ENCODE results near the gene ASPDH. TPM values are rescaled to one million over a fixed set of nuclear protein-coding genes. Genes with fewer than 3 reads are reported as not detected.
"Not testable (repeated sequence)": the region's sequence is repeated elsewhere in the genome, so short reads cannot be mapped to it uniquely, and the experiment has no call there.

ASPDH gene
- total RNA-seq, 4 donors from 2014 or later, result not detected

DNA sequence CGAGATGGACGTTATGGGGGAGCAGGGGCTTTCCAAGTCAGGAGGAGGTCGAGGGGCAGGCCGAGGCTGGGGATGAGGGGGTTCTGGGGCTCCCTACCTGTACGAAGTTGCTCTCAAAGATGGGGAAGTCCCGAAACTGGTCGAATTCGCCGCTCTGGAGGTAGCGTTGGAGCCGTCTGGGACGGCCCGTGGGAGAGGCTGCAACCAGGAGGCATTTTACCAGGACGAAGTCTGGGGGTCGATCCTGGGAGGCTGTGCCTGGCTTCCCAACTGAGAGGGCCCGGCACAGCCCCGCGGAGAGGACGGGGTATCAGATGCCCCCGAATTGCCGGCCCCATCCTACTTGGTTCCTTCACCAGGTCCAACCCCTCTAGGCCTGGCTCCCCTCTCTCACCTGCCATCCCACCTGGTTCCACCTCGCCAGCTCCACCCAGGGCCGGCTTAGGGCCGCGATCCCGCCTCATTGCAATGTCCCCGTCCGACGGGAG, 37.9 kb downstream of the ASPDH start:
- no peak for ATAC-seq
- Histone ChIP-seq H3K27ac (peak overlapping the region in 3 of 4 donors; percentile 70 to 78 (median 76)), H3K27me3 (no peaks in the 10 kb centered on the region), H3K9me3 (no peaks in the 10 kb centered on the region), H3K4me1 (peaks cover 0 to 27% (median 13%) of the 10 kb centered on the region in 3 donors), H3K4me3 (peak overlapping the region; percentile 46 to 86), H3K36me3 (peaks cover 0 to 28% of the 10 kb centered on the region in 2 donors)
- 54 to 85% methylated on average over 5 to 16 of the region's 29 CpGs for WGBS, 2 donors (ENCODE audit: low coverage in 1 of 2)
- TF ChIP-seq, protein P1, sequence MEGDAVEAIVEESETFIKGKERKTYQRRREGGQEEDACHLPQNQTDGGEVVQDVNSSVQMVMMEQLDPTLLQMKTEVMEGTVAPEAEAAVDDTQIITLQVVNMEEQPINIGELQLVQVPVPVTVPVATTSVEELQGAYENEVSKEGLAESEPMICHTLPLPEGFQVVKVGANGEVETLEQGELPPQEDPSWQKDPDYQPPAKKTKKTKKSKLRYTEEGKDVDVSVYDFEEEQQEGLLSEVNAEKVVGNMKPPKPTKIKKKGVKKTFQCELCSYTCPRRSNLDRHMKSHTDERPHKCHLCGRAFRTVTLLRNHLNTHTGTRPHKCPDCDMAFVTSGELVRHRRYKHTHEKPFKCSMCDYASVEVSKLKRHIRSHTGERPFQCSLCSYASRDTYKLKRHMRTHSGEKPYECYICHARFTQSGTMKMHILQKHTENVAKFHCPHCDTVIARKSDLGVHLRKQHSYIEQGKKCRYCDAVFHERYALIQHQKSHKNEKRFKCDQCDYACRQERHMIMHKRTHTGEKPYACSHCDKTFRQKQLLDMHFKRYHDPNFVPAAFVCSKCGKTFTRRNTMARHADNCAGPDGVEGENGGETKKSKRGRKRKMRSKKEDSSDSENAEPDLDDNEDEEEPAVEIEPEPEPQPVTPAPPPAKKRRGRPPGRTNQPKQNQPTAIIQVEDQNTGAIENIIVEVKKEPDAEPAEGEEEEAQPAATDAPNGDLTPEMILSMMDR (IDR thresholded peaks at IDR 0.05), result no peak
- no peak for TF ChIP-seq EP300 (IDR thresholded peaks at IDR 0.05)
- TF ChIP-seq POLR2AphosphoS5 (IDR thresholded peaks at IDR 0.05), result no peak
- TF ChIP-seq POLR2A (IDR thresholded peaks at IDR 0.05), result no peak

- Histone ChIP-seq H3K36me3 (peaks cover 0 to 21% of the 10 kb centered on the region in 2 donors), H3K4me1 (peaks cover 0 to 27% (median 13%) of the 10 kb centered on the region in 3 donors), H3K27ac (no peak overlapping the region), H3K27me3 (no peaks in the 10 kb centered on the region), H3K9me3 (no peaks in the 10 kb centered on the region), H3K4me3 (no peak overlapping the region)
- ATAC-seq, result no peak
- TF ChIP-seq, protein P1 (IDR thresholded peaks at IDR 0.05), result no peak
- no peak for TF ChIP-seq POLR2A (IDR thresholded peaks at IDR 0.05)
- no peak for TF ChIP-seq POLR2AphosphoS5 (IDR thresholded peaks at IDR 0.05)
- TF ChIP-seq EP300 (IDR thresholded peaks at IDR 0.05), result no peak
- WGBS, 2 donors (ENCODE audit: low coverage in 1 of 2), result 80% methylated on average over 2 of the region's 12 CpGs; no CpG with 5 or more reads in 1 of the 2 donors
These were observed 38.6 kb downstream of the ASPDH start for GRCh38 chr19:50475101-50475568.

GRCh38 chr19:50473336-50473735, 40.4 kb downstream of the ASPDH start:
- 67% methylated on average over 1 of the region's 3 CpGs; no CpG with 5 or more reads in 1 of the 2 donors for WGBS, 2 donors (ENCODE audit: low coverage in 1 of 2)
- ATAC-seq, H3K27ac ChIP-seq, H3K4me3 ChIP-seq, H3K36me3 ChIP-seq, H3K9me3 ChIP-seq: not testable (repeated sequence)
- H3K27me3 ChIP-seq, result peaks cover 12% of the 10 kb centered on the region
- H3K4me1 ChIP-seq, result peaks cover 0 to 16% (median 13%) of the 10 kb centered on the region in 3 donors

DNA sequence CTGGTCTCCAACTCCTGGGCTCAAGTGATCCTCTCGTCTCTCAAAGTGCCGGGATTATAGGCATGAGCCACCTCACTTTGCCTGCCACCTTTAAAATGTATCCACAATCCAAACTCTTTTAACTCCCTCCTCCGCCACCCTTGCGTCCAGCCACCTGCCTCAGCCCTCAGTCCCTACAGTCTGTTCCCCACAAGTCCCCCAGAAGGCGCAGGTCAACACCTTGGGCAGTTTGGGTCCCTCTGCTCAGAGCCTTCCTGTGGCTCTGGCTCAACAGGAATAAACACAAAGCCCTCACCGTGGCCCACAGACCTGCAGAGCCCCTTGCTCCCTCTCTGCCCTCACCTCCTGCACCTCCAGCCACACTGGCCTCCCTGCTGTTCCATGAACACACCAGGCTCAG, 44.9 kb downstream of the ASPDH start:
- Histone ChIP-seq H3K4me1 (no peaks in the 10 kb centered on the region), H3K4me3 (no peak overlapping the region), H3K36me3 (no peaks in the 10 kb centered on the region), H3K27me3 (peaks cover 56% of the 10 kb centered on the region), H3K9me3 (no peaks in the 10 kb centered on the region), H3K27ac (no peak overlapping the region)
- 50 to 81% methylated on average over 1 to 6 of the region's 6 CpGs for WGBS, 2 donors (ENCODE audit: low coverage in 1 of 2)
- ATAC-seq, result no peak
- TF ChIP-seq EP300 (IDR thresholded peaks at IDR 0.05), result no peak
- TF ChIP-seq, protein P1 (IDR thresholded peaks at IDR 0.05), result no peak
- no peak for TF ChIP-seq POLR2AphosphoS5 (IDR thresholded peaks at IDR 0.05)
- no peak for TF ChIP-seq POLR2A (IDR thresholded peaks at IDR 0.05)

DNA sequence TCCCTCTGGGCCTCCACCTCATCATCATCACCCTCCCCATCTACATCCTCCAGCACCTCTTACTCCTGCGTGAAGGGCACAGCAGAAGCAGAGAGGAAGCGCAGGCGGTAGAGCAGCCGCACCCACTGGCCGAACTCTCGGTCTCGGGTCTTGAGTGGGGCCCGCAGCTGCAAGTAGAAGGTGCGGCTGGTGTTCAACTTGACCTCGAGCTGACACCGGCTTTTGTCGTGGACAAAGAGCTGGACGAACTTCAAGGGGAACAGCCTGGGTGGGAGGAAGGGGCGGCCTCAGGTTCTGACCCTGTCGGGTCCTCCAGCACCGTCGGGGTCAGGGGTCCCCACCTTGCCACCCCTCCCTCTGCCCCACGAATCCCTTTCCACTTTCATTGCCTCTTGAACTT, 46.1 kb downstream of the ASPDH start:
- Histone ChIP-seq H3K9me3 (no peaks in the 10 kb centered on the region), H3K27me3 (peaks cover 61% of the 10 kb centered on the region), H3K4me3 (no peak overlapping the region), H3K4me1 (no peaks in the 10 kb centered on the region), H3K27ac (no peak overlapping the region), H3K36me3 (no peaks in the 10 kb centered on the region)
- 70% methylated on average over 2 to 6 of the region's 18 CpGs for WGBS, 2 donors (ENCODE audit: low coverage in 1 of 2)
- TF ChIP-seq, protein P1 (IDR thresholded peaks at IDR 0.05), result no peak
- TF ChIP-seq POLR2AphosphoS5 (IDR thresholded peaks at IDR 0.05) (no peak), POLR2A (IDR thresholded peaks at IDR 0.05) (no peak), EP300 (IDR thresholded peaks at IDR 0.05) (no peak)
- no peak for ATAC-seq

Data from gastroesophageal sphincter (tissue), 4 donors.